ENCODE results near the gene INF2. TPM values are rescaled to one million over a fixed set of nuclear protein-coding genes. Genes with fewer than 3 reads are reported as not detected.
A peak's percentile ranks its signal among the peaks of the same experiment; 100 is the strongest.

The INF2 gene
- total and polyA plus RNA-seq, 9 of the 15 experiments (the other 6 are each of a cell fraction or from before 2014, with no cell fraction given), result 0.56 to 31.3 (median 7.8) TPM

DNA sequence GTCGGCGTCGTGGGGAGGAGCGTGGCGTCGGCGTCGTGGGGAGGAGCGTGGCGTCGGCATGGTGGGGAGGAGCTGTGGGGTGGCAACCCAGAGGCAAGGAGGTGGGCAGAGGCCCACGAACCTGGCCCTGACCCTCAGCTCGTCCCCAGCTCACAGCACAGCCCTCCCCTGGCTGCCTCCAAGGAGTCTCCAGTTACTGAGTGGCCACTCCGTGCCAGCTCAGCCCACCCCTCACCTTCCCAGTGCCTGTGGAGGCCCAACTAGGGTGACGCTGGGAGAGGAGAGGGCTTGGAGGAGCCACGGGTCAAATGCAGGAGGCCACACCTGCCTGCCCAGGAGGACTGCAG, 40.4 kb downstream of the INF2 start (continued):
- TF ChIP-seq, protein P1, sequence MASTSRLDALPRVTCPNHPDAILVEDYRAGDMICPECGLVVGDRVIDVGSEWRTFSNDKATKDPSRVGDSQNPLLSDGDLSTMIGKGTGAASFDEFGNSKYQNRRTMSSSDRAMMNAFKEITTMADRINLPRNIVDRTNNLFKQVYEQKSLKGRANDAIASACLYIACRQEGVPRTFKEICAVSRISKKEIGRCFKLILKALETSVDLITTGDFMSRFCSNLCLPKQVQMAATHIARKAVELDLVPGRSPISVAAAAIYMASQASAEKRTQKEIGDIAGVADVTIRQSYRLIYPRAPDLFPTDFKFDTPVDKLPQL (IDR thresholded peaks at IDR 0.05; ENCODE audit: extremely low read depth, insufficient read length), result no peak
- TF ChIP-seq ZZZ3 (IDR thresholded peaks at IDR 0.05) (no peak), PHF21A (IDR thresholded peaks at IDR 0.05; ENCODE audit: borderline replicate concordance, low read depth) (no peak), RBM15 (IDR thresholded peaks at IDR 0.05; ENCODE audit: insufficient read depth, low read length) (no peak), CC2D1A (IDR thresholded peaks at IDR 0.05) (no peak), NUFIP1 (IDR thresholded peaks at IDR 0.05; ENCODE audit: partially characterized antibody) (no peak), GABPB1 (CRISPR knock-in tag; IDR thresholded peaks at IDR 0.05) (0 out of 2 replicates have a peak, but pooled peaks have one; percentile 28), DMBX1 (CRISPR knock-in tag; IDR thresholded peaks at IDR 0.05; ENCODE audit: borderline replicate concordance) (no peak), ZNF23 (CRISPR knock-in tag; IDR thresholded peaks at IDR 0.05) (no peak), ZNF695 (CRISPR knock-in tag; IDR thresholded peaks at IDR 0.05) (no peak), CHD1 (IDR thresholded peaks at IDR 0.05; ENCODE audit: low read length) (no peak), CXXC5 (CRISPR knock-in tag; IDR thresholded peaks at IDR 0.05) (no peak), CCNT2 (IDR thresholded peaks at IDR 0.05; ENCODE audit: borderline replicate concordance, extremely low read depth, insufficient read length, low read depth, low read length) (no peak), SUPT5H (IDR thresholded peaks at IDR 0.05) (no peak; the same call in none of the 2 replicates), ZNF707 (CRISPR knock-in tag; conservative IDR thresholded peaks at IDR 0.05) (no peak), MAZ (CRISPR knock-in tag; conservative IDR thresholded peaks at IDR 0.05 in 1 of 2, IDR thresholded peaks at IDR 0.05 in 1 of 2) (peak in 1 of 2 experiments; percentile 12; a peak in 2 of 4 replicates), PURB (CRISPR knock-in tag; IDR thresholded peaks at IDR 0.05; ENCODE audit: low read depth) (no peak), HNRNPK (IDR thresholded peaks at IDR 0.05; ENCODE audit: low read depth, low read length, poor library complexity, severe bottlenecking) (no peak), KLF10 (CRISPR knock-in tag; IDR thresholded peaks at IDR 0.05) (no peak)
- TF ChIP-seq, protein P2, sequence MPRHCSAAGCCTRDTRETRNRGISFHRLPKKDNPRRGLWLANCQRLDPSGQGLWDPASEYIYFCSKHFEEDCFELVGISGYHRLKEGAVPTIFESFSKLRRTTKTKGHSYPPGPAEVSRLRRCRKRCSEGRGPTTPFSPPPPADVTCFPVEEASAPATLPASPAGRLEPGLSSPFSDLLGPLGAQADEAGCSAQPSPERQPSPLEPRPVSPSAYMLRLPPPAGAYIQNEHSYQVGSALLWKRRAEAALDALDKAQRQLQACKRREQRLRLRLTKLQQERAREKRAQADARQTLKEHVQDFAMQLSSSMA (CRISPR knock-in tag; IDR thresholded peaks at IDR 0.05), result 0 out of 2 replicates have a peak, but pooled peaks have one; percentile 40
- TF ChIP-seq, protein P3, sequence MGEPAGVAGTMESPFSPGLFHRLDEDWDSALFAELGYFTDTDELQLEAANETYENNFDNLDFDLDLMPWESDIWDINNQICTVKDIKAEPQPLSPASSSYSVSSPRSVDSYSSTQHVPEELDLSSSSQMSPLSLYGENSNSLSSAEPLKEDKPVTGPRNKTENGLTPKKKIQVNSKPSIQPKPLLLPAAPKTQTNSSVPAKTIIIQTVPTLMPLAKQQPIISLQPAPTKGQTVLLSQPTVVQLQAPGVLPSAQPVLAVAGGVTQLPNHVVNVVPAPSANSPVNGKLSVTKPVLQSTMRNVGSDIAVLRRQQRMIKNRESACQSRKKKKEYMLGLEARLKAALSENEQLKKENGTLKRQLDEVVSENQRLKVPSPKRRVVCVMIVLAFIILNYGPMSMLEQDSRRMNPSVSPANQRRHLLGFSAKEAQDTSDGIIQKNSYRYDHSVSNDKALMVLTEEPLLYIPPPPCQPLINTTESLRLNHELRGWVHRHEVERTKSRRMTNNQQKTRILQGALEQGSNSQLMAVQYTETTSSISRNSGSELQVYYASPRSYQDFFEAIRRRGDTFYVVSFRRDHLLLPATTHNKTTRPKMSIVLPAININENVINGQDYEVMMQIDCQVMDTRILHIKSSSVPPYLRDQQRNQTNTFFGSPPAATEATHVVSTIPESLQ (CRISPR knock-in tag; IDR thresholded peaks at IDR 0.05), result no peak
- TF ChIP-seq, protein P4, sequence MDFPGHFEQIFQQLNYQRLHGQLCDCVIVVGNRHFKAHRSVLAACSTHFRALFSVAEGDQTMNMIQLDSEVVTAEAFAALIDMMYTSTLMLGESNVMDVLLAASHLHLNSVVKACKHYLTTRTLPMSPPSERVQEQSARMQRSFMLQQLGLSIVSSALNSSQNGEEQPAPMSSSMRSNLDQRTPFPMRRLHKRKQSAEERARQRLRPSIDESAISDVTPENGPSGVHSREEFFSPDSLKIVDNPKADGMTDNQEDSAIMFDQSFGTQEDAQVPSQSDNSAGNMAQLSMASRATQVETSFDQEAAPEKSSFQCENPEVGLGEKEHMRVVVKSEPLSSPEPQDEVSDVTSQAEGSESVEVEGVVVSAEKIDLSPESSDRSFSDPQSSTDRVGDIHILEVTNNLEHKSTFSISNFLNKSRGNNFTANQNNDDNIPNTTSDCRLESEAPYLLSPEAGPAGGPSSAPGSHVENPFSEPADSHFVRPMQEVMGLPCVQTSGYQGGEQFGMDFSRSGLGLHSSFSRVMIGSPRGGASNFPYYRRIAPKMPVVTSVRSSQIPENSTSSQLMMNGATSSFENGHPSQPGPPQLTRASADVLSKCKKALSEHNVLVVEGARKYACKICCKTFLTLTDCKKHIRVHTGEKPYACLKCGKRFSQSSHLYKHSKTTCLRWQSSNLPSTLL (IDR thresholded peaks at IDR 0.05), result no peak
- TF ChIP-seq, protein P5, sequence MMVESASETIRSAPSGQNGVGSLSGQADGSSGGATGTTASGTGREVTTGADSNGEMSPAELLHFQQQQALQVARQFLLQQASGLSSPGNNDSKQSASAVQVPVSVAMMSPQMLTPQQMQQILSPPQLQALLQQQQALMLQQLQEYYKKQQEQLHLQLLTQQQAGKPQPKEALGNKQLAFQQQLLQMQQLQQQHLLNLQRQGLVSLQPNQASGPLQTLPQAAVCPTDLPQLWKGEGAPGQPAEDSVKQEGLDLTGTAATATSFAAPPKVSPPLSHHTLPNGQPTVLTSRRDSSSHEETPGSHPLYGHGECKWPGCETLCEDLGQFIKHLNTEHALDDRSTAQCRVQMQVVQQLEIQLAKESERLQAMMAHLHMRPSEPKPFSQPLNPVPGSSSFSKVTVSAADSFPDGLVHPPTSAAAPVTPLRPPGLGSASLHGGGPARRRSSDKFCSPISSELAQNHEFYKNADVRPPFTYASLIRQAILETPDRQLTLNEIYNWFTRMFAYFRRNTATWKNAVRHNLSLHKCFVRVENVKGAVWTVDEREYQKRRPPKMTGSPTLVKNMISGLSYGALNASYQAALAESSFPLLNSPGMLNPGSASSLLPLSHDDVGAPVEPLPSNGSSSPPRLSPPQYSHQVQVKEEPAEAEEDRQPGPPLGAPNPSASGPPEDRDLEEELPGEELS (CRISPR knock-in tag; IDR thresholded peaks at IDR 0.05; ENCODE audit: borderline replicate concordance), result no peak

Data from K562 (cell line).